SK-MEL-5 (cell line): Measurements from ENCODE around the gene TTLL3. TPM values are rescaled to one million over a fixed set of nuclear protein-coding genes. Genes with fewer than 3 reads are reported as not detected.
"Not testable (repeated sequence)": the region's sequence is repeated elsewhere in the genome, so short reads cannot be mapped to it uniquely, and the experiment has no call there.

ENCODE experiments used
- DNase-seq: peaks from one replicate; pipeline ENCODE4 v3.0.0-alpha.2; 2016; ENCODE audit warnings: low read depth, low spot score
- in situ Hi-C: cut with HindIII; loops from 2 replicates; pipeline ENCODE4 v1.10.0; 2016; ENCODE audit warnings: low sequenced_read_pairs, high pct_unique_total_duplicates, low pct_unique_long_range_greater_than_20kb
- total RNA-seq: library from RNA; depleted of rRNA; stranded (reverse); fragments of >200 nt; shearing (Covaris generic); gene quantifications from 2 replicates; pipeline ENCODE4 v1.2.3, GENCODE V29; 2014; rRNA removed

The TTLL3 gene
- total RNA-seq, 1 experiment from 2014 or later: 4.2 TPM

- in situ Hi-C loops: no loop called here
- no peak for DNase-seq
These were observed 65.4 kb downstream of the TTLL3 start for GRCh38 chr3:9875448-9875847.

GRCh38 chr3:9876255-9876654 is 66.2 kb downstream of the TTLL3 start:
- DNase-seq, in situ Hi-C loops: not testable (repeated sequence)

GRCh38 chr3:9876991-9877390 is 66.9 kb downstream of the TTLL3 start:
- DNase-seq: no peak
- in situ Hi-C loops: no loop called here

- no peak for DNase-seq
- in situ Hi-C loops: no loop called here
These were observed 68.6 kb downstream of the TTLL3 start for GRCh38 chr3:9878700-9879099.

- in situ Hi-C loops: no loop called here
- no peak for DNase-seq
These were observed 69.9 kb downstream of the TTLL3 start, which contains the start of gene CIDEC for GRCh38 chr3:9879830-9880549. TSS of gene CIDEC (minus strand) at chr3:9880253. CDS start at chr3:9878486, 1,767 bp downstream.

GRCh38 chr3:9881441-9881840 is 71.4 kb downstream of the TTLL3 start:
- no peak for DNase-seq
- in situ Hi-C loops: no loop called here

GRCh38 chr3:9883706-9884554 is 73.9 kb downstream of the TTLL3 start:
- in situ Hi-C loops: no loop called here
- no peak for DNase-seq

- no peak for DNase-seq
These were observed 74.6 kb downstream of the TTLL3 start for GRCh38 chr3:9884555-9885165.

More at GRCh38 chr3:9884555-9885165, 74.6 kb downstream of the TTLL3 start:
- in situ Hi-C loops: no loop called here

Other genes with a start within 250 kb of the TTLL3 start
- gene MTMR14, start 160.8 kb upstream of the TTLL3 start, total RNA-seq: 53.4 and 55.3 TPM in 2 replicates
- 0.53 and 0.79 TPM in 2 replicates for gene CPNE9, start 106.4 kb upstream of the TTLL3 start, total RNA-seq
- gene BRPF1, start 78.5 kb upstream of the TTLL3 start, total RNA-seq: 17.7 and 18.8 TPM in 2 replicates
- 11.0 and 16.0 TPM in 2 replicates for gene OGG1, start 60.3 kb upstream of the TTLL3 start, total RNA-seq
- gene CAMK1, start 40.3 kb upstream of the TTLL3 start, total RNA-seq: 0.19 and 0.32 TPM in 2 replicates
- gene TADA3, start 17.8 kb upstream of the TTLL3 start, total RNA-seq: 74.0 and 75.7 TPM in 2 replicates
- 251 and 255 TPM in 2 replicates for gene ARPC4, start 17.2 kb upstream of the TTLL3 start, total RNA-seq
- gene RPUSD3, start 33.7 kb downstream of the TTLL3 start, total RNA-seq: 125 and 127 TPM in 2 replicates
- 0.24 and 0.71 TPM in 2 replicates for gene CIDEC, start 70.0 kb downstream of the TTLL3 start, total RNA-seq
- gene JAGN1, start 80.3 kb downstream of the TTLL3 start, total RNA-seq: 42.9 and 45.2 TPM in 2 replicates
- gene IL17RE, start 92.6 kb downstream of the TTLL3 start, total RNA-seq: 0.05 and 0.29 TPM in 2 replicates
- 49.0 and 49.1 TPM in 2 replicates for gene IL17RC, start 106.8 kb downstream of the TTLL3 start, total RNA-seq
- gene CRELD1, start 123.6 kb downstream of the TTLL3 start, total RNA-seq: 47.7 and 50.2 TPM in 2 replicates
- 0.34 and 0.51 TPM in 2 replicates for gene PRRT3, start 142.1 kb downstream of the TTLL3 start, total RNA-seq
- 213 and 253 TPM in 2 replicates for gene EMC3, start 176.6 kb downstream of the TTLL3 start, total RNA-seq
- gene FANCD2, start 216.2 kb downstream of the TTLL3 start, total RNA-seq: 28.9 and 29.5 TPM in 2 replicates